ENCODE results near the gene AFAP1. TPM values are rescaled to one million over a fixed set of nuclear protein-coding genes. Genes with fewer than 3 reads are reported as not detected.

The AFAP1 gene
- total RNA-seq, 1 experiment from 2014 or later, result 23.6 TPM

GRCh38 chr4:7734651-7735260, 204.9 kb downstream of the AFAP1 start:
- ATAC-seq (no peak), DNase-seq (ENCODE audit: low spot score) (no peak)
- CTCF ChIA-PET, result no interaction called here
- Mint-ChIP-seq H3K9me3 (no peaks in the 10 kb centered on the region), H3K27me3 (ENCODE audit: low read depth) (no peaks in the 10 kb centered on the region), H3K4me1 (no peaks in the 10 kb centered on the region), H3K36me3 (no peaks in the 10 kb centered on the region), H3K4me3 (no peak overlapping the region), H3K27ac (no peak overlapping the region)
- TF ChIP-seq ZNF671 (CRISPR knock-in tag; IDR thresholded peaks at IDR 0.05), result no peak
- TF ChIP-seq IRF1 (CRISPR knock-in tag; IDR thresholded peaks at IDR 0.05), result no peak
- TF ChIP-seq HMGA2 (CRISPR knock-in tag; IDR thresholded peaks at IDR 0.05), result no peak
- no peak for TF ChIP-seq ELF4 (CRISPR knock-in tag; IDR thresholded peaks at IDR 0.05; ENCODE audit: low read depth)
- TF ChIP-seq AR (CRISPR knock-in tag; IDR thresholded peaks at IDR 0.05), result no peak
- TF ChIP-seq TEAD4 (CRISPR knock-in tag; IDR thresholded peaks at IDR 0.05), result no peak
- no peak for TF ChIP-seq USF2 (CRISPR knock-in tag; IDR thresholded peaks at IDR 0.05)
- no peak for TF ChIP-seq MLX (CRISPR knock-in tag; IDR thresholded peaks at IDR 0.05)
- no peak for TF ChIP-seq MXD4 (CRISPR knock-in tag; IDR thresholded peaks at IDR 0.05; ENCODE audit: borderline replicate concordance)
- TF ChIP-seq GABPB1 (CRISPR knock-in tag; IDR thresholded peaks at IDR 0.05), result no peak
- TF ChIP-seq TP53 (CRISPR knock-in tag; IDR thresholded peaks at IDR 0.05), result no peak
- no peak for TF ChIP-seq USF1 (CRISPR knock-in tag; IDR thresholded peaks at IDR 0.05)
- TF ChIP-seq NFYB (CRISPR knock-in tag; conservative IDR thresholded peaks at IDR 0.05; ENCODE audit: low read depth), result no peak
- TF ChIP-seq OVOL2 (CRISPR knock-in tag; IDR thresholded peaks at IDR 0.05; ENCODE audit: borderline replicate concordance), result no peak
- no peak for TF ChIP-seq ZBTB43 (CRISPR knock-in tag; IDR thresholded peaks at IDR 0.05)
- no peak for TF ChIP-seq NFE2L1 (CRISPR knock-in tag; IDR thresholded peaks at IDR 0.05)
- TF ChIP-seq ZNF532 (CRISPR knock-in tag; IDR thresholded peaks at IDR 0.05; ENCODE audit: borderline replicate concordance), result no peak
- no peak for TF ChIP-seq ZNF423 (CRISPR knock-in tag; IDR thresholded peaks at IDR 0.05)
- POLR2A ChIA-PET, result no interaction called here
